AG10803 (cell line): ENCODE measurements around the gene DYDC1.

ENCODE experiments used
- DNase-seq: peaks from one replicate; pipeline ENCODE4 v3.0.0; 2010; ENCODE audit warnings: low read depth
- H3K4me3 ChIP-seq: 2 replicates; pipeline ENCODE4 v1.5.1; 2011; ENCODE audit warnings: mild to moderate bottlenecking, low read length, control low read depth
- TF ChIP-seq, protein P1 (sequence below): conservative IDR thresholded peaks from 2 replicates; pipeline ENCODE4 v1.5.1; 2011; ENCODE audit warnings: mild to moderate bottlenecking, low read length, control low read depth, inconsistent platforms

DYDC1 gene

DNA sequence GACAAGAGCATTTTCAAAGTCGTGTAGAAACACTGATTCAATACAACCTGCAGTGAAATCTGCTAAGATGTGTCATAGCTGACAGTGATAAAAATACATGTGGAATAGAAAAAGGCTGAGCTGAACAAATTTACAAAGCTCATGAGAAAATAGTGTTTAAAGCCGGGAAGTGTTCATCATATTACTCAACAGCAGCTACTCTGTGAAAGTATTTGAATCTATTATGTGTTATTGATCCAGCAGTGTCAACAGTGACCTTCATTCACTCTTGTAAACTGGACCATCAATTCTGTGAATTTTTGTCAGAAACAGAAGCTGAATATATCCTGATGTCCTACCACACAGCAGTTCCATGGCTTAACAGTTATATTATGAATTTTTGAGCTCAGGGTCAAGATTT lies 11.6 kb downstream of the DYDC1 start:
- H3K4me3 ChIP-seq: no peak overlapping the region
- no peak for DNase-seq
- TF ChIP-seq, protein P1, sequence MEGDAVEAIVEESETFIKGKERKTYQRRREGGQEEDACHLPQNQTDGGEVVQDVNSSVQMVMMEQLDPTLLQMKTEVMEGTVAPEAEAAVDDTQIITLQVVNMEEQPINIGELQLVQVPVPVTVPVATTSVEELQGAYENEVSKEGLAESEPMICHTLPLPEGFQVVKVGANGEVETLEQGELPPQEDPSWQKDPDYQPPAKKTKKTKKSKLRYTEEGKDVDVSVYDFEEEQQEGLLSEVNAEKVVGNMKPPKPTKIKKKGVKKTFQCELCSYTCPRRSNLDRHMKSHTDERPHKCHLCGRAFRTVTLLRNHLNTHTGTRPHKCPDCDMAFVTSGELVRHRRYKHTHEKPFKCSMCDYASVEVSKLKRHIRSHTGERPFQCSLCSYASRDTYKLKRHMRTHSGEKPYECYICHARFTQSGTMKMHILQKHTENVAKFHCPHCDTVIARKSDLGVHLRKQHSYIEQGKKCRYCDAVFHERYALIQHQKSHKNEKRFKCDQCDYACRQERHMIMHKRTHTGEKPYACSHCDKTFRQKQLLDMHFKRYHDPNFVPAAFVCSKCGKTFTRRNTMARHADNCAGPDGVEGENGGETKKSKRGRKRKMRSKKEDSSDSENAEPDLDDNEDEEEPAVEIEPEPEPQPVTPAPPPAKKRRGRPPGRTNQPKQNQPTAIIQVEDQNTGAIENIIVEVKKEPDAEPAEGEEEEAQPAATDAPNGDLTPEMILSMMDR: no peak

DNA sequence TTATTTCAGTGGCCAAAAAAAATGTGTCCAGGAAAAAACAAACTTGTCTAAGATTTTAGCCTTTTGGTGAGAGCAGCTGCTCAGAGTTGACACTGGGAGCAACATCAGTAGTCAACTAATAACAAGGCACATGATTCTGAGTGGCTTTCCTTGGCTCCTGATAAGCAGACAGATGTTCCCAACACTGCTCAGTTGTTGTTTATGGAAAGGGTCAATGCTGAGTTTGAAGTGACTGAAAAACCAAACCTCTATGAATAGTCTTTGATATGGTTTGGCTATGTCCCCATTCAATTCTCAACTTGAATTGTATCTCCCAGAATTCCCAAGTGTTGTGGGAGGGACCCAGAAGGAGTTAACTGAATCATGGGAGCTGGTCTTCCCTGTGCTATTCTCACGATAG lies 12.3 kb downstream of the DYDC1 start:
- TF ChIP-seq, protein P1: no peak
- no peak overlapping the region for H3K4me3 ChIP-seq
- no peak for DNase-seq

DNA sequence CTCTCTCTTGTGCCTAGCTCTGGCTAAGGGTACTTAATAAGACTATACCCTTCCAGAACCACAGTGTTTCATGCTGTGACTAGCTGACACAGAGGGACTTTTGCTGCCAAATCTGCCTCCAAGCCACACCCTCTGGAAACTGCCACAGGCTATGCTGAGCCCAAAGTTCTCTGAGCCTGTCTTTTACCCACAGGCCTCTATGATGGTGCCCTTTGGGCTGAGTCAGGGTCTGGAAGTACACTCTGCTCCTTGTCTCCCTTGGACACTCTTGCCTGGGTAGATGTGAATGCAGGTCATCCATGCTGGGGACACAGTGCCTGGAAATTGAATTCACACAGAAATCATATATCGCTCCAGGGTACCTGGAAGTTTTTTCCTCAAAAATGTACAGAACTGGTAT lies 22.6 kb downstream of the DYDC1 start:
- TF ChIP-seq, protein P1: no peak
- DNase-seq: no peak
- no peak overlapping the region for H3K4me3 ChIP-seq

DNA sequence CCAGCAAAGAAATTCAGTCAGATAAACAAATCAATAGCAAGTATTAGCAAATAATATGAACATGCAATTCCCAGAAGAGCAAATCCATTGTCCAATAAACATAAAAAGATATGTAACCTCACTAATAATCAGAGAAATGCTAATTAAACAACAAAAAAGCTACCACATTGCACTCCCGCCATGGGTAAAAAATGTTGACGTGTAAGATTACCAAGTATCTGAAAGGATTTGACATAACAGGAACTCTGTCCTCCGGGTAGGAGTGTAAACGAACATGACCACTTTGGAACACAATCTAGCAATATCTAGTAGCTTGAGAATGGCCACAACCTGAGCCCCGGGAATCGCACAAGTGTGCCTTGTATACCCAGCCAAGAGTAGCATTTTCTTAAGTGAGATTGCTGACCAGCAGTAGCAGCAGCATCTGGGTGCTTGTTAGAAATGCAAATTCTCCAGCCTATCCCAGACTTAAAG lies 31.6 kb downstream of the DYDC1 start:
- no peak for DNase-seq
- H3K4me3 ChIP-seq: no peak overlapping the region
- TF ChIP-seq, protein P1: no peak

DNA sequence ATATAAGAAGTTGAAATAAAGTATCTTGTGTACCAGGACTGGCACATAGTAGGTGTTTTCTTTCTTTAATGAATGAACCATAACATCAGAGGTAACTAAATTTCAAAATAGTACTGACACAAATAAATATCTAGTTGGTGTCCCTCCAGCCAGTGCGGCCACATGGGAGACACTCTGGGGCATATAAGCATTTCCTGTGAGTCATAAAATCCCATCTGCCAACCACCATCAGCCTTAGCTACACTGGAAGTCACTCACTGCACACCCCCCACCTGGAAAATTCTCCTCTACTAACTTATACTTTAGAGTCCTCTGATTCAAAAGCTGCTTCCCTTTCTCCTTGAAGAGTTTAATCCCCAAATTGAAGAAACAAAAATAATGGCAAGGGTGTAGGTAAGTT lies 32.5 kb downstream of the DYDC1 start:
- no peak overlapping the region for H3K4me3 ChIP-seq
- TF ChIP-seq, protein P1: no peak
- DNase-seq: peak; percentile 44

DNA sequence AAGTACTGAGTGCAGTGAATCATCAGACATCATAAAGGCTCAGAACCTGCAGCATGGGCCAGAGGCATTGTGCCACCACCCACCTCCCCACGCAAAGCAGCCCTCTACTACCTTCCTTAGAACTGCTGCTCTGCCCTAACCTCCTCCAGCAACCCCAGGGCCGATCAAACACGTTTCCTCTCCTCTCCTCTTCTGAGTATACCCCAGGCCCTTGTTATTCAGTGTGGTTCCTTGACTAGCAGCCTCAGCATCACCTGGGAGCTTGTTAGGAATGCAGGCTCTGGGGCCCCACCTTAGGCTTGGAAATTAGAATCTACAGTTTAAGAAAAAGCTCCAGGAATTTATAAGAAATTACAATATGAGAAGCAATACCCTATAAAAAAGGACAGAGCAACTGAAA lies 33.2 kb downstream of the DYDC1 start:
- DNase-seq: no peak
- H3K4me3 ChIP-seq: no peak overlapping the region
- TF ChIP-seq, protein P1: no peak

DNA sequence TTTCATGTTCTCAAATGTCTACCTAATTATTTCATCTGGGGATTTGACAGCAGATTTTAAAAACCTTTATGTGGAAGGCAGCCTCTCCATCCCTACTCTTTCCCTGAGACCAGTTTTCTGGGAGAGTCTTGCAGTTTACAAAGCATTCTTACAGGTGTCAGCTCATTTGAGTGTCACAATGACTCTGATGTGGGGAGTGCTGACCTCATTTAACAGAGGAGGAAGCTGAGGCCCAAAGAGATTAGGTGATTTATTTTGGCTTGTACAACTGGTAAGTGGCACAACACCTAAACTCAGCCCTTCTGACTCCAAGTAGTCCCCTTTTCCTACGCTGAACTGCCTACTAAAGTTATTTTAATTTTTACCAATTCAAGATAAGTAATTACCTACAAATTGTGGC lies 33.8 kb downstream of the DYDC1 start:
- no peak for DNase-seq

More for the DNA sequence above, 33.8 kb downstream of the DYDC1 start:
- H3K4me3 ChIP-seq: no peak overlapping the region
- TF ChIP-seq, protein P1: no peak
